WTC11 (cell line): ENCODE data around the gene DSN1. TPM values are rescaled to one million over a fixed set of nuclear protein-coding genes. Genes with fewer than 3 reads are reported as not detected.

Experiments used
- ESRRA ChIP-seq: sonication (generic); formaldehyde crosslinking; IDR thresholded peaks from 2 replicates; pipeline ENCODE4 v1.8.1; 2022; ENCODE audit warnings: mild to moderate bottlenecking, missing genetic modification reagents, borderline replicate concordance
- FOXJ3 ChIP-seq: sonication (generic); formaldehyde crosslinking; IDR thresholded peaks from 2 replicates; pipeline ENCODE4 v1.9.0; 2021; ENCODE audit warnings: missing genetic modification reagents, mild to moderate bottlenecking, borderline replicate concordance
- FOXK1 ChIP-seq: sonication (generic); formaldehyde crosslinking; IDR thresholded peaks from 2 replicates; pipeline ENCODE4 v1.8.0; 2022; ENCODE audit warnings: mild to moderate bottlenecking, moderate library complexity, missing genetic modification reagents
- GTF2I ChIP-seq: fragments of 250-450 bp; sonication (Bioruptor Pico); conservative IDR thresholded peaks from 2 replicates; pipeline ENCODE4 v1.4.0; 2021; ENCODE audit warnings: mild to moderate bottlenecking
- HMGA2 ChIP-seq: fragments of 250-450 bp; sonication (Bioruptor Pico); IDR thresholded peaks from 2 replicates; pipeline ENCODE4 v1.4.0; 2021; ENCODE audit warnings: mild to moderate bottlenecking, moderate library complexity
- IRF2 ChIP-seq: sonication (generic); formaldehyde crosslinking; IDR thresholded peaks from 2 replicates; pipeline ENCODE4 v1.8.0; 2022; ENCODE audit warnings: low read depth, missing genetic modification reagents, borderline replicate concordance
- NFE2L1 ChIP-seq: sonication (generic); formaldehyde crosslinking; IDR thresholded peaks from 2 replicates; pipeline ENCODE4 v1.8.1; 2023; ENCODE audit warnings: missing genetic modification reagents
- SMAD3 ChIP-seq: sonication (generic); formaldehyde crosslinking; IDR thresholded peaks from 2 replicates; pipeline ENCODE4 v1.8.0; 2022; ENCODE audit warnings: missing genetic modification reagents, mild to moderate bottlenecking, borderline replicate concordance
- total RNA-seq: library from RNA; stranded (reverse); gene quantifications from 3 replicates; pipeline ENCODE4 v1.2.3, GENCODE V29; 2021
- TF ChIP-seq, protein P1 (sequence below): fragments of 250-450 bp; sonication (Bioruptor Pico); IDR thresholded peaks from 2 replicates; pipeline ENCODE4 v1.9.0; 2021; ENCODE audit warnings: mild to moderate bottlenecking, borderline replicate concordance
- TF ChIP-seq, protein P2 (sequence below): sonication (generic); formaldehyde crosslinking; IDR thresholded peaks from 2 replicates; pipeline ENCODE4 v1.8.1; 2022; ENCODE audit warnings: mild to moderate bottlenecking, moderate library complexity, missing genetic modification reagents
- TF ChIP-seq, protein P3 (sequence below): sonication (generic); formaldehyde crosslinking; conservative IDR thresholded peaks from 2 replicates; pipeline ENCODE4 v1.8.1; 2023; ENCODE audit warnings: mild to moderate bottlenecking, low read depth, missing genetic modification reagents, moderate library complexity
- TF ChIP-seq, protein P4 (sequence below): sonication (generic); formaldehyde crosslinking; IDR thresholded peaks from 2 replicates; pipeline ENCODE4 v1.8.0; 2022; ENCODE audit warnings: mild to moderate bottlenecking, missing genetic modification reagents
- TF ChIP-seq, protein P5 (sequence below): sonication (generic); formaldehyde crosslinking; IDR thresholded peaks from 2 replicates; pipeline ENCODE4 v1.8.0; 2022; ENCODE audit warnings: missing genetic modification reagents
- TF ChIP-seq, protein P6 (sequence below): fragments of 250-450 bp; sonication (Bioruptor Pico); conservative IDR thresholded peaks from 2 replicates; pipeline ENCODE4 v1.9.0; 2021; ENCODE audit warnings: mild to moderate bottlenecking
- TF ChIP-seq, protein P7 (sequence below): sonication (generic); formaldehyde crosslinking; IDR thresholded peaks from 2 replicates; pipeline ENCODE4 v1.8.0; 2023; ENCODE audit warnings: missing genetic modification reagents, mild to moderate bottlenecking, borderline replicate concordance

DSN1 gene
- total RNA-seq, 1 experiment from 2014 or later = 27.0 TPM

DNA sequence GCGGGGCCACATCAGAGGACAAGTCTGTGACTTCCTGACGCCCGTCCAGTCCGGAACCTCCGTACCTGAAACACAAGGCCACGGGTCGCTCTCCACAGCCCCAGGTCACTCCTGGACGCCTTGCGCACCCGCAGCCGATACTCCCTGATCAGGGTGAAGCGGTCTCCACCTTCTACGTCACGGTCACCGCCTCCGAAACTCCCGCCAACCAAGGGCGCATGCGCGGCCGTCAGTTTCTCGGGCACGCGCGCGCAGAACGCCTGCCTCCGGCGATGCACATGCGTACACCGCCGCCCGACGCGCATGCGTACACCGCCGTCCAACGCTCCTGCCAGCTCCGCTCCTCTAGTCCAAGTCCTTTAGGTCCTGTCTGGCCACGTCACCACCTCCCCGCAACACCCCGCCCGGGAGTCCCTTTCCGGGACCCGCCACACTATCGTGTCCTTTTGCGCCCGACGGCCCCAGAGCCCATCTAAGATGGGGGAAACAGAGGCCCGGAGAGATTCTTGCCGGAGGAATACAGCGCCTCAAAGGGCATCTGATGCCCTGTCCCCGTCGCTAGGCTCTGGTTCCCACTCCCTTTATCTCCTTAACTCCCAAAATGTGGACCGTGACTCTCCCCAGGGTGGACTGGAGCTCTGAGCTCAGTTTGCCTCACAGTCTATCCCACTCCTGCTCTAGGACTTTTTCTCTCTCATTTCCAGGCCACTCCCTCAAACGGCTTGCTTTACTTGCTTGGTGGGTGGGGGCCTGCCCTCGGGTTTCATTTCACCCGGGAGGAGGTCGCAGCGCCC is at the start of gene DSN1 (continued):
- TF ChIP-seq, protein P1, sequence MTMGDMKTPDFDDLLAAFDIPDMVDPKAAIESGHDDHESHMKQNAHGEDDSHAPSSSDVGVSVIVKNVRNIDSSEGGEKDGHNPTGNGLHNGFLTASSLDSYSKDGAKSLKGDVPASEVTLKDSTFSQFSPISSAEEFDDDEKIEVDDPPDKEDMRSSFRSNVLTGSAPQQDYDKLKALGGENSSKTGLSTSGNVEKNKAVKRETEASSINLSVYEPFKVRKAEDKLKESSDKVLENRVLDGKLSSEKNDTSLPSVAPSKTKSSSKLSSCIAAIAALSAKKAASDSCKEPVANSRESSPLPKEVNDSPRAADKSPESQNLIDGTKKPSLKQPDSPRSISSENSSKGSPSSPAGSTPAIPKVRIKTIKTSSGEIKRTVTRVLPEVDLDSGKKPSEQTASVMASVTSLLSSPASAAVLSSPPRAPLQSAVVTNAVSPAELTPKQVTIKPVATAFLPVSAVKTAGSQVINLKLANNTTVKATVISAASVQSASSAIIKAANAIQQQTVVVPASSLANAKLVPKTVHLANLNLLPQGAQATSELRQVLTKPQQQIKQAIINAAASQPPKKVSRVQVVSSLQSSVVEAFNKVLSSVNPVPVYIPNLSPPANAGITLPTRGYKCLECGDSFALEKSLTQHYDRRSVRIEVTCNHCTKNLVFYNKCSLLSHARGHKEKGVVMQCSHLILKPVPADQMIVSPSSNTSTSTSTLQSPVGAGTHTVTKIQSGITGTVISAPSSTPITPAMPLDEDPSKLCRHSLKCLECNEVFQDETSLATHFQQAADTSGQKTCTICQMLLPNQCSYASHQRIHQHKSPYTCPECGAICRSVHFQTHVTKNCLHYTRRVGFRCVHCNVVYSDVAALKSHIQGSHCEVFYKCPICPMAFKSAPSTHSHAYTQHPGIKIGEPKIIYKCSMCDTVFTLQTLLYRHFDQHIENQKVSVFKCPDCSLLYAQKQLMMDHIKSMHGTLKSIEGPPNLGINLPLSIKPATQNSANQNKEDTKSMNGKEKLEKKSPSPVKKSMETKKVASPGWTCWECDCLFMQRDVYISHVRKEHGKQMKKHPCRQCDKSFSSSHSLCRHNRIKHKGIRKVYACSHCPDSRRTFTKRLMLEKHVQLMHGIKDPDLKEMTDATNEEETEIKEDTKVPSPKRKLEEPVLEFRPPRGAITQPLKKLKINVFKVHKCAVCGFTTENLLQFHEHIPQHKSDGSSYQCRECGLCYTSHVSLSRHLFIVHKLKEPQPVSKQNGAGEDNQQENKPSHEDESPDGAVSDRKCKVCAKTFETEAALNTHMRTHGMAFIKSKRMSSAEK (CRISPR knock-in tag) = no peak
- TF ChIP-seq, protein P2, sequence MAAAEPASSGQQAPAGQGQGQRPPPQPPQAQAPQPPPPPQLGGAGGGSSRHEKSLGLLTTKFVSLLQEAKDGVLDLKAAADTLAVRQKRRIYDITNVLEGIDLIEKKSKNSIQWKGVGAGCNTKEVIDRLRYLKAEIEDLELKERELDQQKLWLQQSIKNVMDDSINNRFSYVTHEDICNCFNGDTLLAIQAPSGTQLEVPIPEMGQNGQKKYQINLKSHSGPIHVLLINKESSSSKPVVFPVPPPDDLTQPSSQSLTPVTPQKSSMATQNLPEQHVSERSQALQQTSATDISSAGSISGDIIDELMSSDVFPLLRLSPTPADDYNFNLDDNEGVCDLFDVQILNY (CRISPR knock-in tag) = peak; percentile 98
- TF ChIP-seq, protein P3, sequence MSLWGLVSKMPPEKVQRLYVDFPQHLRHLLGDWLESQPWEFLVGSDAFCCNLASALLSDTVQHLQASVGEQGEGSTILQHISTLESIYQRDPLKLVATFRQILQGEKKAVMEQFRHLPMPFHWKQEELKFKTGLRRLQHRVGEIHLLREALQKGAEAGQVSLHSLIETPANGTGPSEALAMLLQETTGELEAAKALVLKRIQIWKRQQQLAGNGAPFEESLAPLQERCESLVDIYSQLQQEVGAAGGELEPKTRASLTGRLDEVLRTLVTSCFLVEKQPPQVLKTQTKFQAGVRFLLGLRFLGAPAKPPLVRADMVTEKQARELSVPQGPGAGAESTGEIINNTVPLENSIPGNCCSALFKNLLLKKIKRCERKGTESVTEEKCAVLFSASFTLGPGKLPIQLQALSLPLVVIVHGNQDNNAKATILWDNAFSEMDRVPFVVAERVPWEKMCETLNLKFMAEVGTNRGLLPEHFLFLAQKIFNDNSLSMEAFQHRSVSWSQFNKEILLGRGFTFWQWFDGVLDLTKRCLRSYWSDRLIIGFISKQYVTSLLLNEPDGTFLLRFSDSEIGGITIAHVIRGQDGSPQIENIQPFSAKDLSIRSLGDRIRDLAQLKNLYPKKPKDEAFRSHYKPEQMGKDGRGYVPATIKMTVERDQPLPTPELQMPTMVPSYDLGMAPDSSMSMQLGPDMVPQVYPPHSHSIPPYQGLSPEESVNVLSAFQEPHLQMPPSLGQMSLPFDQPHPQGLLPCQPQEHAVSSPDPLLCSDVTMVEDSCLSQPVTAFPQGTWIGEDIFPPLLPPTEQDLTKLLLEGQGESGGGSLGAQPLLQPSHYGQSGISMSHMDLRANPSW = no peak
- peak; percentile 83 for TF ChIP-seq FOXK1 (CRISPR knock-in tag)
- TF ChIP-seq FOXJ3 = no peak
- TF ChIP-seq HMGA2 (CRISPR knock-in tag) = no peak
- TF ChIP-seq, protein P4, sequence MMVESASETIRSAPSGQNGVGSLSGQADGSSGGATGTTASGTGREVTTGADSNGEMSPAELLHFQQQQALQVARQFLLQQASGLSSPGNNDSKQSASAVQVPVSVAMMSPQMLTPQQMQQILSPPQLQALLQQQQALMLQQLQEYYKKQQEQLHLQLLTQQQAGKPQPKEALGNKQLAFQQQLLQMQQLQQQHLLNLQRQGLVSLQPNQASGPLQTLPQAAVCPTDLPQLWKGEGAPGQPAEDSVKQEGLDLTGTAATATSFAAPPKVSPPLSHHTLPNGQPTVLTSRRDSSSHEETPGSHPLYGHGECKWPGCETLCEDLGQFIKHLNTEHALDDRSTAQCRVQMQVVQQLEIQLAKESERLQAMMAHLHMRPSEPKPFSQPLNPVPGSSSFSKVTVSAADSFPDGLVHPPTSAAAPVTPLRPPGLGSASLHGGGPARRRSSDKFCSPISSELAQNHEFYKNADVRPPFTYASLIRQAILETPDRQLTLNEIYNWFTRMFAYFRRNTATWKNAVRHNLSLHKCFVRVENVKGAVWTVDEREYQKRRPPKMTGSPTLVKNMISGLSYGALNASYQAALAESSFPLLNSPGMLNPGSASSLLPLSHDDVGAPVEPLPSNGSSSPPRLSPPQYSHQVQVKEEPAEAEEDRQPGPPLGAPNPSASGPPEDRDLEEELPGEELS (CRISPR knock-in tag) = peak; percentile 49; the same call in 1 of the 2 replicates
- TF ChIP-seq, protein P5, sequence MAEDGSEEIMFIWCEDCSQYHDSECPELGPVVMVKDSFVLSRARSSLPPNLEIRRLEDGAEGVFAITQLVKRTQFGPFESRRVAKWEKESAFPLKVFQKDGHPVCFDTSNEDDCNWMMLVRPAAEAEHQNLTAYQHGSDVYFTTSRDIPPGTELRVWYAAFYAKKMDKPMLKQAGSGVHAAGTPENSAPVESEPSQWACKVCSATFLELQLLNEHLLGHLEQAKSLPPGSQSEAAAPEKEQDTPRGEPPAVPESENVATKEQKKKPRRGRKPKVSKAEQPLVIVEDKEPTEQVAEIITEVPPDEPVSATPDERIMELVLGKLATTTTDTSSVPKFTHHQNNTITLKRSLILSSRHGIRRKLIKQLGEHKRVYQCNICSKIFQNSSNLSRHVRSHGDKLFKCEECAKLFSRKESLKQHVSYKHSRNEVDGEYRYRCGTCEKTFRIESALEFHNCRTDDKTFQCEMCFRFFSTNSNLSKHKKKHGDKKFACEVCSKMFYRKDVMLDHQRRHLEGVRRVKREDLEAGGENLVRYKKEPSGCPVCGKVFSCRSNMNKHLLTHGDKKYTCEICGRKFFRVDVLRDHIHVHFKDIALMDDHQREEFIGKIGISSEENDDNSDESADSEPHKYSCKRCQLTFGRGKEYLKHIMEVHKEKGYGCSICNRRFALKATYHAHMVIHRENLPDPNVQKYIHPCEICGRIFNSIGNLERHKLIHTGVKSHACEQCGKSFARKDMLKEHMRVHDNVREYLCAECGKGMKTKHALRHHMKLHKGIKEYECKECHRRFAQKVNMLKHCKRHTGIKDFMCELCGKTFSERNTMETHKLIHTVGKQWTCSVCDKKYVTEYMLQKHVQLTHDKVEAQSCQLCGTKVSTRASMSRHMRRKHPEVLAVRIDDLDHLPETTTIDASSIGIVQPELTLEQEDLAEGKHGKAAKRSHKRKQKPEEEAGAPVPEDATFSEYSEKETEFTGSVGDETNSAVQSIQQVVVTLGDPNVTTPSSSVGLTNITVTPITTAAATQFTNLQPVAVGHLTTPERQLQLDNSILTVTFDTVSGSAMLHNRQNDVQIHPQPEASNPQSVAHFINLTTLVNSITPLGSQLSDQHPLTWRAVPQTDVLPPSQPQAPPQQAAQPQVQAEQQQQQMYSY (CRISPR knock-in tag) = no peak
- peak; percentile 89; the same call in 1 of the 2 replicates for TF ChIP-seq NFE2L1
- TF ChIP-seq, protein P6, sequence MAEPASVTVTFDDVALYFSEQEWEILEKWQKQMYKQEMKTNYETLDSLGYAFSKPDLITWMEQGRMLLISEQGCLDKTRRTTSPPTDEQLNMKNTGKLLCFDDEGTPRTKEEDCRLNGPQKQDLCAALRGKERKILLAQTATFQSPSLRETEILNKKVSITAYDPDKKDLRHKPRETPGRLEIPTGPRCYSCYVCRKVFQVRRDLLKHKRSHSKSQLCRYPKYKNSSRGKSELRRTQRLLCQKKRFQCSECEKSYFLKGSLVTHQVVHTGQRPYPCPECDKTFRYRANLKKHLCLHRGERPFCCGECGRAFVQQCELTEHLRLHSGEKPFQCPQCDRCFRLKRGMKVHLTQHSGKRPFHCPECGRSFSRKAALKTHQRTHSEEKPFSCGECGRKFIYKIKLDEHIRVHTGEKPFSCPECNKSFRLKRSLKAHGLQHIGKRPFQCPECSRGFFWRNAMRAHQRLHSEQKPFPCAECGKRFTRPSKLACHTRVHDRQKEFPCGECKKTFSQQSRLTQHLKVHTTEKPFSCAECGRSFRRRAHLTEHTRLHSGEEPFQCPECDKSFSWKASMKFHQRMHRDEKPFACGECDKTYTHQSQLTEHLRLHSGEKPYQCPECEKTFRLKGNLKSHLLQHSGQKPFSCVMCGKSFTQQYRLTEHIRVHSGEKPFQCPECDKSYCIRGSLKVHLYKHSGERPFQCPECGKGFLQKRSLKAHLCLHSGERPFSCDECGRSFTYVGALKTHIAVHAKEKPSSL (CRISPR knock-in tag) = no peak
- TF ChIP-seq SMAD3 (CRISPR knock-in tag) = no peak
- TF ChIP-seq GTF2I = no peak
- TF ChIP-seq, protein P7, sequence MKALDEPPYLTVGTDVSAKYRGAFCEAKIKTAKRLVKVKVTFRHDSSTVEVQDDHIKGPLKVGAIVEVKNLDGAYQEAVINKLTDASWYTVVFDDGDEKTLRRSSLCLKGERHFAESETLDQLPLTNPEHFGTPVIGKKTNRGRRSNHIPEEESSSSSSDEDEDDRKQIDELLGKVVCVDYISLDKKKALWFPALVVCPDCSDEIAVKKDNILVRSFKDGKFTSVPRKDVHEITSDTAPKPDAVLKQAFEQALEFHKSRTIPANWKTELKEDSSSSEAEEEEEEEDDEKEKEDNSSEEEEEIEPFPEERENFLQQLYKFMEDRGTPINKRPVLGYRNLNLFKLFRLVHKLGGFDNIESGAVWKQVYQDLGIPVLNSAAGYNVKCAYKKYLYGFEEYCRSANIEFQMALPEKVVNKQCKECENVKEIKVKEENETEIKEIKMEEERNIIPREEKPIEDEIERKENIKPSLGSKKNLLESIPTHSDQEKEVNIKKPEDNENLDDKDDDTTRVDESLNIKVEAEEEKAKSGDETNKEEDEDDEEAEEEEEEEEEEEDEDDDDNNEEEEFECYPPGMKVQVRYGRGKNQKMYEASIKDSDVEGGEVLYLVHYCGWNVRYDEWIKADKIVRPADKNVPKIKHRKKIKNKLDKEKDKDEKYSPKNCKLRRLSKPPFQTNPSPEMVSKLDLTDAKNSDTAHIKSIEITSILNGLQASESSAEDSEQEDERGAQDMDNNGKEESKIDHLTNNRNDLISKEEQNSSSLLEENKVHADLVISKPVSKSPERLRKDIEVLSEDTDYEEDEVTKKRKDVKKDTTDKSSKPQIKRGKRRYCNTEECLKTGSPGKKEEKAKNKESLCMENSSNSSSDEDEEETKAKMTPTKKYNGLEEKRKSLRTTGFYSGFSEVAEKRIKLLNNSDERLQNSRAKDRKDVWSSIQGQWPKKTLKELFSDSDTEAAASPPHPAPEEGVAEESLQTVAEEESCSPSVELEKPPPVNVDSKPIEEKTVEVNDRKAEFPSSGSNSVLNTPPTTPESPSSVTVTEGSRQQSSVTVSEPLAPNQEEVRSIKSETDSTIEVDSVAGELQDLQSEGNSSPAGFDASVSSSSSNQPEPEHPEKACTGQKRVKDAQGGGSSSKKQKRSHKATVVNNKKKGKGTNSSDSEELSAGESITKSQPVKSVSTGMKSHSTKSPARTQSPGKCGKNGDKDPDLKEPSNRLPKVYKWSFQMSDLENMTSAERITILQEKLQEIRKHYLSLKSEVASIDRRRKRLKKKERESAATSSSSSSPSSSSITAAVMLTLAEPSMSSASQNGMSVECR (CRISPR knock-in tag) = peak; percentile 4; the same call in 1 of the 2 replicates
- TF ChIP-seq ESRRA (CRISPR knock-in tag) = no peak
- no peak for TF ChIP-seq IRF2 (CRISPR knock-in tag)
